ENCODE results near the gene MYH15. TPM values are rescaled to one million over a fixed set of nuclear protein-coding genes. Genes with fewer than 3 reads are reported as not detected.

Gene MYH15
- polyA plus RNA-seq, 1 experiment: 0.68 TPM

DNA sequence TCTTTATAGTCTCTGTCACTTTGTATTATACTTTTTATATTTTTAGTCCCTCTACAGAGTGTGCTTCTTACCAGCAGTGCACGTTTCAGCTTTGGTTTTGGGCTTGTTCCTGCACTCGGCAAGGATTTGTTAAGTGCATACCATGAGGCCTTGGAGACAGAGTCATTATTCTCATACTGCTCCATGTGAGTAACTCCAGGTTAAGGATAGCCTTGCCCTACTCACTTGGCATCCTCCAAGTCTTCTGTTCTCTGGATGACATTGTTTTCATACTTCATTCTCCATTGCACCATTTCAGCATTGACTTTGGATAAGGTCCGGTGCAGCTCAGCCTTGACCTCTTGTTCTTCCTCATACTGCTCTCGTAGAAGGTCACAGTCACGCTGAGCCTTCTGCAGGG, 96.4 kb downstream of the MYH15 start:
- no peaks in the 10 kb centered on the region for H3K27me3 ChIP-seq (ENCODE audit: control insufficient read depth, insufficient read depth, low read length)
- no peaks in the 10 kb centered on the region for H3K9me3 ChIP-seq (ENCODE audit: control insufficient read depth, insufficient read depth, low read length)
- H3K27ac ChIP-seq (ENCODE audit: low read depth, low read length): no peak overlapping the region
- no peak overlapping the region for H3K4me3 ChIP-seq (ENCODE audit: low read depth, low read length)
- TF ChIP-seq, protein P1, sequence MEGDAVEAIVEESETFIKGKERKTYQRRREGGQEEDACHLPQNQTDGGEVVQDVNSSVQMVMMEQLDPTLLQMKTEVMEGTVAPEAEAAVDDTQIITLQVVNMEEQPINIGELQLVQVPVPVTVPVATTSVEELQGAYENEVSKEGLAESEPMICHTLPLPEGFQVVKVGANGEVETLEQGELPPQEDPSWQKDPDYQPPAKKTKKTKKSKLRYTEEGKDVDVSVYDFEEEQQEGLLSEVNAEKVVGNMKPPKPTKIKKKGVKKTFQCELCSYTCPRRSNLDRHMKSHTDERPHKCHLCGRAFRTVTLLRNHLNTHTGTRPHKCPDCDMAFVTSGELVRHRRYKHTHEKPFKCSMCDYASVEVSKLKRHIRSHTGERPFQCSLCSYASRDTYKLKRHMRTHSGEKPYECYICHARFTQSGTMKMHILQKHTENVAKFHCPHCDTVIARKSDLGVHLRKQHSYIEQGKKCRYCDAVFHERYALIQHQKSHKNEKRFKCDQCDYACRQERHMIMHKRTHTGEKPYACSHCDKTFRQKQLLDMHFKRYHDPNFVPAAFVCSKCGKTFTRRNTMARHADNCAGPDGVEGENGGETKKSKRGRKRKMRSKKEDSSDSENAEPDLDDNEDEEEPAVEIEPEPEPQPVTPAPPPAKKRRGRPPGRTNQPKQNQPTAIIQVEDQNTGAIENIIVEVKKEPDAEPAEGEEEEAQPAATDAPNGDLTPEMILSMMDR (IDR thresholded peaks at IDR 0.05; ENCODE audit: low read depth, low read length): no peak
- ChIA-PET POLR2A (no interaction called here), CTCF (interaction anchor here (0.9 kb wide), 1 partner anchor 521 kb away, joined by 3 read pairs; no protein-coding TSS in a partner anchor)
- no peak for DNase-seq (ENCODE audit: low read depth, low spot score)

DNA sequence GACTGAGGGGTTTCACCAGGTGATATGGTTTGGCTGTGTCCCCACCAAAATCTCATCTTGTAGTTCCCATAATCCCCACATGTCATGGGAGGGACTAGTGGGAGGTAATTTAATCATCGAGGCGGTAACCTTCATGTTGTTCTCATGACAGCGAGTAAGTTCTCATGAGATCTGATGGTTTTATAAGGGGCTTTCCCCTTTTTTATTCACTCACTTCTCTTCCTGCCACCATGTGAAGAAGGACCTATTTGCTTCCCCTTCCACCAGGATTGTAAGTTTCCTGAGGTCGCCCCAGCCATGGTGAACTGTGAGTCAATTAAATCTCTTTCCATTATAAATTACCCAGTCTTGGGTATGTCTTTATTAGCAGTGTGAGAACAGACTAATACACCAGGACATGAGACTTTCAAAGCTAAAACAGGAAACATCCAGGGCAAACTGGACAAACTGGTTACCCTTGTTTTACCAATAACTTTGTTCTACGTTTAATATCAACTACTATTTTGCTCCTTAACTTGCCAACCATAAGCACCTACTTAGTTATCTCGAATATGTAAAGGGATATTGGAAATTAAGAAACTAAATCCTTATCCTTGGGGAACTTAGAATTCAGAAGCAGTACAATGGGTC, 98.2 kb downstream of the MYH15 start:
- no peak for DNase-seq (ENCODE audit: low read depth, low spot score)
- Histone ChIP-seq H3K4me3 (ENCODE audit: low read depth, low read length) (no peak overlapping the region), H3K27me3 (ENCODE audit: control insufficient read depth, insufficient read depth, low read length) (no peaks in the 10 kb centered on the region), H3K27ac (ENCODE audit: low read depth, low read length) (no peak overlapping the region), H3K9me3 (ENCODE audit: control insufficient read depth, insufficient read depth, low read length) (no peaks in the 10 kb centered on the region)
- TF ChIP-seq, protein P1 (IDR thresholded peaks at IDR 0.05; ENCODE audit: low read depth, low read length): no peak
- ChIA-PET POLR2A (no interaction called here), CTCF (interaction anchor here (1.3 kb wide), 1 partner anchor 485 kb away, joined by 3 read pairs; no protein-coding TSS in a partner anchor)

DNA sequence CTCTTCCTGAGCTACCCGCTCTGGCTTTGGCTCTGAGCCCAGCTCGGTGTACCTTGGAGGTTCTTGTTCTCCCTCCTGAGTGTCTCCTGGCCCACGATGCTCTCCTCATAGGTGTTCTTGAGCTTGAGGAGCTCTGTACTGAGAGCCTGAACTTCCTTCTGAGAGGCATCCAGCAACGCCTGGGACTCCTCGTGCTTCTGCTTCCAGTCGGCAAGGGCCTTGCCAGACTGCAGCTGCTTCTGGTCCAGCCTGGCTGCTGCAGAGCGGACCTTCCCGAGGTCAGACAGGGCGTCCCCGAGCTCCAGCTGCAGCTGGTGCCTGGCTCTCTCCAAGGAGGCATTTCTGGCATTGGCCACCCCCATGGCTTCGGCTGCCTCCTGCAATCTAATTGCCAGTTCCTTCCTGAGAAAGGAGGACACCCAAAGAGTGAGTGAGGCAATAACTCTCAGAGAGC, 99.8 kb downstream of the MYH15 start:
- Histone ChIP-seq H3K27ac (ENCODE audit: low read depth, low read length) (no peak overlapping the region), H3K4me3 (ENCODE audit: low read depth, low read length) (no peak overlapping the region), H3K9me3 (ENCODE audit: control insufficient read depth, insufficient read depth, low read length) (no peaks in the 10 kb centered on the region), H3K27me3 (ENCODE audit: control insufficient read depth, insufficient read depth, low read length) (no peaks in the 10 kb centered on the region)
- CTCF ChIA-PET: interaction anchor here (1.1 kb wide), 1 partner anchor 68 kb away, joined by 4 read pairs; no protein-coding TSS in a partner anchor
- POLR2A ChIA-PET: interaction anchor here (0.6 kb wide), 2 partner anchors 187 to 607 kb away, joined by 4 to 7 read pairs; no protein-coding TSS in a partner anchor
- TF ChIP-seq, protein P1 (IDR thresholded peaks at IDR 0.05; ENCODE audit: low read depth, low read length): no peak
- DNase-seq (ENCODE audit: low read depth, low spot score): no peak

DNA sequence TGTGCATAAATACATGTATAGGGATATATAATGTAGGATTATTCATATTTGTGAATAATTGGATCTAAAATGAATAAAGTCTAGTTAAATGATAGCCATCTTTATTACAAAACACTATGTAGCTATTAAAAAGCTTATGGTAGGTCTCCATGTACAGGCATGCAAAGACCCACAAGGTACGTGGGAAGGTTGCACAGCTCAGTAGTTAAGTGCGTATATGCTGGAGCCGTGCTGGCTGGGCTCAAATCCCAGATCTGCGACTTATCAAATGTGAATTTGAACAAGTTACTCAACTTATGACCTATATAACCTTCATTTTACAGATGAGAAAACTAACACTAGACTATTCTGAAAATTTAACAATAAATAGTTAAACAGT, 100.6 kb downstream of the MYH15 start:
- H3K9me3 ChIP-seq (ENCODE audit: control insufficient read depth, insufficient read depth, low read length): no peaks in the 10 kb centered on the region
- TF ChIP-seq, protein P1 (IDR thresholded peaks at IDR 0.05; ENCODE audit: low read depth, low read length): no peak
- ChIA-PET CTCF (interaction anchor here (0.5 to 1.7 kb wide), 3 partner anchors 471 to 731 kb away, joined by 3 to 6 read pairs (median 6); no protein-coding TSS in a partner anchor), POLR2A (interaction anchor here (0.6 kb wide), 1 partner anchor 186 kb away, joined by 7 read pairs; no protein-coding TSS in a partner anchor)
- no peak for DNase-seq (ENCODE audit: low read depth, low spot score)
- H3K4me3 ChIP-seq (ENCODE audit: low read depth, low read length): no peak overlapping the region
- H3K27me3 ChIP-seq (ENCODE audit: control insufficient read depth, insufficient read depth, low read length): no peaks in the 10 kb centered on the region
- no peak overlapping the region for H3K27ac ChIP-seq (ENCODE audit: low read depth, low read length)
